Measurements from ENCODE around the gene ITSN1. TPM values are rescaled to one million over a fixed set of nuclear protein-coding genes. Genes with fewer than 3 reads are reported as not detected.
A peak's percentile ranks its signal among the peaks of the same experiment; 100 is the strongest.

Gene ITSN1
- total RNA-seq, 1 experiment from 2014 or later = 88.5 TPM

DNA sequence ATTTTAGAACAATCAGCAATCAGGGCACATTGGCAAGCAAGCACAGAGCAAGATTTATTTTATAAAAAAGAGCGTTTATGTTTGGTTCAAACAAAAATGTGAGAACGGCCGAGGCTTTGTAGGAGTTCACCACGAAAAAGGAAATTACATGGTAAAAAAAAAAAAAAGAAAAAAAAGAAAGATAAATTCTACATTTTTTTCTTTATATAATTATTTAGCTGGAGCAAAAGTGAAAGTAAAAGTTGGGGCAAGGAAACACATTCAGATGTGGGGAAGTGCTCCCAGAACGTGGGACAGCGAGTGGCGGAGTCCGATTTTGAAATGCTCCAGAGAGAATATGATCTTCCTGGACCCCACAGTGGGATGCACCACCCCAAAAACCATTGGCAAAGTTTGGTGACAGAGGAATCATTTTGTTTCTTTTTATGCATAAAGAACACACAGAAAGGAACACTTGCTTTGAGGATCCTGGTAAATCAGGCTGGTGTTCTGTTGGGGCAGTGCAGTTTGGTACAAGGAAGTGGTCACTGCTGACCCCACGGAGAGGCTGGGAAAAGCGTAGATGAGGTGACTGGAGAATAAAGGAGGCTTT, 289.6 kb downstream of the ITSN1 start:
- Histone ChIP-seq H3K27me3 (replicated peaks; ENCODE audit: control insufficient read depth, insufficient read depth, low read length) (no peaks in the 10 kb centered on the region), H3K4me3 (ENCODE audit: low read depth, low read length) (peak overlapping the region; percentile 71), H3K4me1 (peaks cover 17% of the 10 kb centered on the region), H3K36me3 (ENCODE audit: control insufficient read depth, insufficient read depth, low read length) (no peaks in the 10 kb centered on the region; the same call in 1 of the 2 replicates), H3K9me3 (no peaks in the 10 kb centered on the region)
- no peaks in the 10 kb centered on the region for H3K27me3 Mint-ChIP-seq (ENCODE audit: insufficient read depth, unreplicated experiment)
- no peak for DNase-seq
- CTCF ChIA-PET = no interaction called here
- TF ChIP-seq, protein P1, sequence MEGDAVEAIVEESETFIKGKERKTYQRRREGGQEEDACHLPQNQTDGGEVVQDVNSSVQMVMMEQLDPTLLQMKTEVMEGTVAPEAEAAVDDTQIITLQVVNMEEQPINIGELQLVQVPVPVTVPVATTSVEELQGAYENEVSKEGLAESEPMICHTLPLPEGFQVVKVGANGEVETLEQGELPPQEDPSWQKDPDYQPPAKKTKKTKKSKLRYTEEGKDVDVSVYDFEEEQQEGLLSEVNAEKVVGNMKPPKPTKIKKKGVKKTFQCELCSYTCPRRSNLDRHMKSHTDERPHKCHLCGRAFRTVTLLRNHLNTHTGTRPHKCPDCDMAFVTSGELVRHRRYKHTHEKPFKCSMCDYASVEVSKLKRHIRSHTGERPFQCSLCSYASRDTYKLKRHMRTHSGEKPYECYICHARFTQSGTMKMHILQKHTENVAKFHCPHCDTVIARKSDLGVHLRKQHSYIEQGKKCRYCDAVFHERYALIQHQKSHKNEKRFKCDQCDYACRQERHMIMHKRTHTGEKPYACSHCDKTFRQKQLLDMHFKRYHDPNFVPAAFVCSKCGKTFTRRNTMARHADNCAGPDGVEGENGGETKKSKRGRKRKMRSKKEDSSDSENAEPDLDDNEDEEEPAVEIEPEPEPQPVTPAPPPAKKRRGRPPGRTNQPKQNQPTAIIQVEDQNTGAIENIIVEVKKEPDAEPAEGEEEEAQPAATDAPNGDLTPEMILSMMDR (IDR thresholded peaks at IDR 0.05; ENCODE audit: insufficient read depth in 1 of 2, low read depth in 1 of 2, low read length in 1 of 2, severe bottlenecking in 1 of 2, unreplicated experiment in 1 of 2) = no peak
- POLR2A ChIA-PET = interaction anchor here (0.5 to 1.0 kb wide), 4 partner anchors 9 to 40 kb away, joined by 3 to 5 read pairs (median 4); no protein-coding TSS in a partner anchor
- peaks cover 12% of the 10 kb centered on the region for H3K36me3 Mint-ChIP-seq (ENCODE audit: insufficient read depth, unreplicated experiment)
- BruUV-seq (replicated peaks) = TSS peak; percentile 55
- H3K4me3 Mint-ChIP-seq (ENCODE audit: unreplicated experiment) = peak overlapping the region; percentile 90
- H3K9me3 Mint-ChIP-seq (ENCODE audit: unreplicated experiment) = no peaks in the 10 kb centered on the region
- peak overlapping the region; percentile 92 for H3K27ac Mint-ChIP-seq (ENCODE audit: unreplicated experiment)
- intact Hi-C loops (cut with micrococcal nuclease; ENCODE audit: unreplicated experiment) = no loop called here
- H3K4me1 Mint-ChIP-seq (ENCODE audit: low read depth, unreplicated experiment) = no peaks in the 10 kb centered on the region

DNA sequence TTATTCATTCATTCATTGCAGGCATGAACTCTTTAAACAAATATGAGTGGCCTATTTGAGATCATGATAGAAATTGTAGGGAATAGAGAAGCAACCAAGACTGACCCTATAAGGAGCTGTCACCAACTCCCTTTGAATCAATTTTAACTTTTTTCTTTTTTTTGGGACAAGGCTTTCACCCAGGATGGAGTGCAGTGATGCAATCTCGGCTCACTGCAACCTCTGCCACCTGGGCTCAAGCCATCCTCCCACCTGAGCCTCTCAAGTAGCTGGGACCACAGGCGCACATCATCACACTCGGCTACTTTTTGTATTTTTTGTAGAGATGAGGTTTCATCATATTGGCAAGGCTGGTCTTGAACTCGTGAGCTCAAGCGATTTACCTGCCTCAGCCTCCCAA, 290.4 kb downstream of the ITSN1 start:
- no peaks in the 10 kb centered on the region for H3K27me3 Mint-ChIP-seq (ENCODE audit: insufficient read depth, unreplicated experiment)
- BruUV-seq (replicated peaks) = no TSS peak
- peaks cover 12% of the 10 kb centered on the region for H3K36me3 Mint-ChIP-seq (ENCODE audit: insufficient read depth, unreplicated experiment)
- Histone ChIP-seq H3K27me3 (replicated peaks; ENCODE audit: control insufficient read depth, insufficient read depth, low read length) (no peaks in the 10 kb centered on the region), H3K9me3 (no peaks in the 10 kb centered on the region), H3K4me3 (ENCODE audit: low read depth, low read length) (peak overlapping the region; percentile 71), H3K36me3 (ENCODE audit: control insufficient read depth, insufficient read depth, low read length) (no peaks in the 10 kb centered on the region; the same call in 1 of the 2 replicates), H3K4me1 (peaks cover 17% of the 10 kb centered on the region)
- no peak overlapping the region for H3K27ac Mint-ChIP-seq (ENCODE audit: unreplicated experiment)
- intact Hi-C loops (cut with micrococcal nuclease; ENCODE audit: unreplicated experiment) = no loop called here
- no peaks in the 10 kb centered on the region for H3K9me3 Mint-ChIP-seq (ENCODE audit: unreplicated experiment)
- POLR2A ChIA-PET = interaction anchor here (0.6 to 1.0 kb wide), 2 partner anchors 35 to 39 kb away, joined by 3 to 5 read pairs; no protein-coding TSS in a partner anchor
- DNase-seq = no peak
- H3K4me3 Mint-ChIP-seq (ENCODE audit: unreplicated experiment) = peak overlapping the region; percentile 90
- CTCF ChIA-PET = no interaction called here
- TF ChIP-seq, protein P1 (IDR thresholded peaks at IDR 0.05; ENCODE audit: insufficient read depth in 1 of 2, low read depth in 1 of 2, low read length in 1 of 2, severe bottlenecking in 1 of 2, unreplicated experiment in 1 of 2) = no peak
- H3K4me1 Mint-ChIP-seq (ENCODE audit: low read depth, unreplicated experiment) = no peaks in the 10 kb centered on the region

DNA sequence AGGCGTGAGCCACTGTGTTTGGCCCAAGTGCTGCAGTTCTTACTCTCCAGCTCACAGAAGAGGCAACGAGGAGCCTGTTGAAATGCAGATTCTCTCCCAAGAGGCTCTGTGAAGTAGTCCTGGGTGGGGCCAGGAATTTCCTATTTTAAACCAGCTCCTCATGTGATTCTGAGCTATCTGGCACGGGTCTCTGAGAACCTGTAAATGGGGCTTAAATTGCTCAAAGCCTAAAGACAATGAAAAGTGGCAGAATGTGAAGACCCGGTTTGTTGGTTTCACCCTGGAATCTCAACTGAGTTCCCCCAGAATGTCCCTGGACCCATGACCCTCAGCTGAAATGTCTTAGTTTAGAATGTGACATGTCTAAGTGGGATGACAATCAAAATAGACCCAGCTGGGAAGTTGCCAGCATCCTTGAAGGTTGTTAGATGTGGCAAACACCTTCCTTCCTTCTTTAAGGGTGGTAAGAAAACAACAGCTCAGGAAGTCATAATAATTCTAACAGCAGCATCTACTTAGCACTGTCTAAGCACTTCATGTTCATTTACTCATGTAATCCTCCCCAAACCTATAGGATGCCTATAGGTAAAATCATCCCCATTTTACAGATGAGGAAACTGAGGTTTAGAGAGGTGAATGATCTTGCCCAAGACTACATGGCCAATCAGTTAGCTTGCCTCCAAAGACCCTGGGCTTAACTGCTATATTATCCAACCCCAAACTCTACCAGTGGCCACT, 294.2 kb downstream of the ITSN1 start:
- peaks cover 17% of the 10 kb centered on the region for H3K4me1 ChIP-seq
- DNase-seq = no peak
- H3K27me3 ChIP-seq (replicated peaks; ENCODE audit: control insufficient read depth, insufficient read depth, low read length) = no peaks in the 10 kb centered on the region
- TF ChIP-seq, protein P1 (IDR thresholded peaks at IDR 0.05; ENCODE audit: insufficient read depth in 1 of 2, low read depth in 1 of 2, low read length in 1 of 2, severe bottlenecking in 1 of 2, unreplicated experiment in 1 of 2) = no peak
- Mint-ChIP-seq H3K4me1 (ENCODE audit: low read depth, unreplicated experiment) (no peaks in the 10 kb centered on the region), H3K27ac (ENCODE audit: unreplicated experiment) (no peak overlapping the region), H3K27me3 (ENCODE audit: insufficient read depth, unreplicated experiment) (no peaks in the 10 kb centered on the region), H3K36me3 (ENCODE audit: insufficient read depth, unreplicated experiment) (peaks cover 31% of the 10 kb centered on the region), H3K4me3 (ENCODE audit: unreplicated experiment) (no peak overlapping the region), H3K9me3 (ENCODE audit: unreplicated experiment) (no peaks in the 10 kb centered on the region)
- ChIA-PET CTCF (interaction anchor here (0.6 kb wide), 1 partner anchor 735 kb away, joined by 3 read pairs; no protein-coding TSS in a partner anchor), POLR2A (interaction anchor here (0.5 kb wide), 1 partner anchor 233 kb away, joined by 3 read pairs; no protein-coding TSS in a partner anchor)
- H3K36me3 ChIP-seq (ENCODE audit: control insufficient read depth, insufficient read depth, low read length) = no peaks in the 10 kb centered on the region; the same call in none of the 2 replicates
- intact Hi-C loops (cut with micrococcal nuclease; ENCODE audit: unreplicated experiment) = no loop called here
- H3K9me3 ChIP-seq = no peaks in the 10 kb centered on the region
- BruUV-seq (replicated peaks) = no TSS peak
- H3K4me3 ChIP-seq (ENCODE audit: low read depth, low read length) = no peak overlapping the region

All from Caco-2 (cell line).